Stimulated activated naive CD4-positive, alpha-beta T cell (primary cell): ENCODE measurements around the gene FCER1G.

Source experiments
- DNase-seq, 6 experiments: peaks; one replicate each; lab custom pipeline; 2025; lab: John Stamatoyannopoulos, UW

The FCER1G gene

GRCh38 chr1:161188381-161188780 lies 26.7 kb upstream of the FCER1G start:
- DNase-seq, result no peak

GRCh38 chr1:161189036-161189435 lies 26.1 kb upstream of the FCER1G start:
- no peak for DNase-seq

- DNase-seq, result no peak
Observed at GRCh38 chr1:161190962-161191521, 24.1 kb upstream of the FCER1G start.

- no peak for DNase-seq
Observed at GRCh38 chr1:161191971-161192370, 23.1 kb upstream of the FCER1G start.

- DNase-seq, result peak; percentile 41 to 81 (median 51)
Observed at GRCh38 chr1:161192476-161193465, 22.3 kb upstream of the FCER1G start.

- no peak for DNase-seq
Observed at GRCh38 chr1:161193561-161194235, 21.4 kb upstream of the FCER1G start.

GRCh38 chr1:161195171-161195570 lies 19.9 kb upstream of the FCER1G start:
- peak in 1 of 6 experiments; percentile 11 for DNase-seq

- DNase-seq, result no peak
Observed at GRCh38 chr1:161196111-161196510, 19.0 kb upstream of the FCER1G start.

- no peak for DNase-seq
Observed at GRCh38 chr1:161196521-161197451, 18.3 kb upstream of the FCER1G start.

GRCh38 chr1:161197560-161198193 lies 17.4 kb upstream of the FCER1G start:
- no peak for DNase-seq

GRCh38 chr1:161198194-161198896 lies 16.8 kb upstream of the FCER1G start:
- DNase-seq, result no peak

- DNase-seq, result no peak
Observed at GRCh38 chr1:161198897-161199431, 16.1 kb upstream of the FCER1G start, which contains the start of gene ADAMTS4. TSS of gene ADAMTS4 (minus strand) at chr1:161199054. CDS start at chr1:161198627, 427 bp downstream.

GRCh38 chr1:161199506-161200139 lies 15.5 kb upstream of the FCER1G start:
- no peak for DNase-seq

GRCh38 chr1:161200421-161200991 lies 14.6 kb upstream of the FCER1G start:
- peak in 1 of 6 experiments; percentile 24 for DNase-seq

GRCh38 chr1:161200992-161201835 lies 13.9 kb upstream of the FCER1G start:
- DNase-seq, result no peak

GRCh38 chr1:161201836-161202712 lies 13.0 kb upstream of the FCER1G start, which contains the start of gene NDUFS2:
TSS of gene NDUFS2 (plus strand) at chr1:161202367. CDS start at chr1:161202386, 19 bp downstream.
- DNase-seq, result peak; percentile 85 to 95 (median 93)
